ENCODE data around the gene SALL3.

SALL3 gene

GRCh38 chr18:79018911-79019310 lies 39.3 kb downstream of the SALL3 start:
- DNase-seq (ENCODE audit: insufficient read length) = no peak
- FAIRE-seq = no peak
- no peak for TF ChIP-seq POLR2A (IDR thresholded peaks at IDR 0.05; ENCODE audit: low read depth, low read length)
- no peak for TF ChIP-seq POLR2AphosphoS5 (IDR thresholded peaks at IDR 0.05; ENCODE audit: low read depth, low read length)
- no peak for TF ChIP-seq TAF1 (IDR thresholded peaks at IDR 0.05; ENCODE audit: borderline replicate concordance, low read depth, low read length)

GRCh38 chr18:79019881-79020280 lies 40.3 kb downstream of the SALL3 start:
- no peak for FAIRE-seq
- TF ChIP-seq POLR2A (IDR thresholded peaks at IDR 0.05; ENCODE audit: low read depth, low read length) (no peak), TAF1 (IDR thresholded peaks at IDR 0.05; ENCODE audit: borderline replicate concordance, low read depth, low read length) (no peak), POLR2AphosphoS5 (IDR thresholded peaks at IDR 0.05; ENCODE audit: low read depth, low read length) (no peak)

GRCh38 chr18:79022603-79023002 lies 43.0 kb downstream of the SALL3 start:
- FAIRE-seq = no peak
- DNase-seq (ENCODE audit: insufficient read length) = no peak
- TF ChIP-seq TAF1 (IDR thresholded peaks at IDR 0.05; ENCODE audit: borderline replicate concordance, low read depth, low read length) (no peak), POLR2A (IDR thresholded peaks at IDR 0.05; ENCODE audit: low read depth, low read length) (no peak), POLR2AphosphoS5 (IDR thresholded peaks at IDR 0.05; ENCODE audit: low read depth, low read length) (no peak)

More at GRCh38 chr18:79019881-79020280, 40.3 kb downstream of the SALL3 start:
- DNase-seq (ENCODE audit: insufficient read length) = no peak

- TF ChIP-seq POLR2A (IDR thresholded peaks at IDR 0.05; ENCODE audit: low read depth, low read length) = no peak
- TF ChIP-seq TAF1 (IDR thresholded peaks at IDR 0.05; ENCODE audit: borderline replicate concordance, low read depth, low read length) = no peak
- no peak for TF ChIP-seq POLR2AphosphoS5 (IDR thresholded peaks at IDR 0.05; ENCODE audit: low read depth, low read length)
- FAIRE-seq (no peak), DNase-seq (ENCODE audit: insufficient read length) (no peak)
These were observed 46.9 kb downstream of the SALL3 start for GRCh38 chr18:79026491-79026890.

- FAIRE-seq = no peak
- TF ChIP-seq TAF1 (IDR thresholded peaks at IDR 0.05; ENCODE audit: borderline replicate concordance, low read depth, low read length) (no peak), POLR2A (IDR thresholded peaks at IDR 0.05; ENCODE audit: low read depth, low read length) (no peak), POLR2AphosphoS5 (IDR thresholded peaks at IDR 0.05; ENCODE audit: low read depth, low read length) (no peak)
- no peak for DNase-seq (ENCODE audit: insufficient read length)
These were observed 51.1 kb downstream of the SALL3 start for GRCh38 chr18:79030680-79031079.

GRCh38 chr18:79042276-79042675 lies 62.7 kb downstream of the SALL3 start:
- no peak for DNase-seq (ENCODE audit: insufficient read length)
- TF ChIP-seq TAF1 (IDR thresholded peaks at IDR 0.05; ENCODE audit: borderline replicate concordance, low read depth, low read length) = no peak
- TF ChIP-seq POLR2A (IDR thresholded peaks at IDR 0.05; ENCODE audit: low read depth, low read length) = no peak
- TF ChIP-seq POLR2AphosphoS5 (IDR thresholded peaks at IDR 0.05; ENCODE audit: low read depth, low read length) = no peak
- FAIRE-seq = no peak

- DNase-seq (ENCODE audit: insufficient read length) = no peak
- no peak for FAIRE-seq
- no peak for TF ChIP-seq POLR2A (IDR thresholded peaks at IDR 0.05; ENCODE audit: low read depth, low read length)
- no peak for TF ChIP-seq POLR2AphosphoS5 (IDR thresholded peaks at IDR 0.05; ENCODE audit: low read depth, low read length)
- no peak for TF ChIP-seq TAF1 (IDR thresholded peaks at IDR 0.05; ENCODE audit: borderline replicate concordance, low read depth, low read length)
These were observed 63.7 kb downstream of the SALL3 start for GRCh38 chr18:79043288-79043687.

GRCh38 chr18:79046522-79046921 lies 66.9 kb downstream of the SALL3 start:
- TF ChIP-seq POLR2AphosphoS5 (IDR thresholded peaks at IDR 0.05; ENCODE audit: low read depth, low read length) (no peak), POLR2A (IDR thresholded peaks at IDR 0.05; ENCODE audit: low read depth, low read length) (no peak), TAF1 (IDR thresholded peaks at IDR 0.05; ENCODE audit: borderline replicate concordance, low read depth, low read length) (no peak)
- no peak for FAIRE-seq
- no peak for DNase-seq (ENCODE audit: insufficient read length)

- no peak for FAIRE-seq
- no peak for TF ChIP-seq TAF1 (IDR thresholded peaks at IDR 0.05; ENCODE audit: borderline replicate concordance, low read depth, low read length)
- TF ChIP-seq POLR2AphosphoS5 (IDR thresholded peaks at IDR 0.05; ENCODE audit: low read depth, low read length) = no peak
- TF ChIP-seq POLR2A (IDR thresholded peaks at IDR 0.05; ENCODE audit: low read depth, low read length) = no peak
These were observed 68.1 kb downstream of the SALL3 start for GRCh38 chr18:79047556-79048244.

GRCh38 chr18:79048245-79048632 lies 68.6 kb downstream of the SALL3 start:
- no peak for FAIRE-seq
- TF ChIP-seq POLR2AphosphoS5 (IDR thresholded peaks at IDR 0.05; ENCODE audit: low read depth, low read length) (no peak), POLR2A (IDR thresholded peaks at IDR 0.05; ENCODE audit: low read depth, low read length) (no peak)
- no peak for DNase-seq (ENCODE audit: insufficient read length)

More at GRCh38 chr18:79047556-79048244, 68.1 kb downstream of the SALL3 start:
- DNase-seq (ENCODE audit: insufficient read length) = no peak

- FAIRE-seq = no peak
- DNase-seq (ENCODE audit: insufficient read length) = no peak
- no peak for TF ChIP-seq TAF1 (IDR thresholded peaks at IDR 0.05; ENCODE audit: borderline replicate concordance, low read depth, low read length)
- TF ChIP-seq POLR2A (IDR thresholded peaks at IDR 0.05; ENCODE audit: low read depth, low read length) = no peak
- no peak for TF ChIP-seq POLR2AphosphoS5 (IDR thresholded peaks at IDR 0.05; ENCODE audit: low read depth, low read length)
These were observed 69.9 kb downstream of the SALL3 start for GRCh38 chr18:79049506-79049905.

Data from GM12892 (cell line).